Hematopoietic multipotent progenitor cell treated with erythropoietin and hydrocortisone succinate and interleukin-3 and kit ligand, for 8 days (in vitro differentiated cells): Measurements from ENCODE around the gene UNC119B.
"Not testable (repeated sequence)": the region's sequence is repeated elsewhere in the genome, so short reads cannot be mapped to it uniquely, and the experiment has no call there.

Experiments
- DNase-seq: peaks from one replicate; pipeline ENCODE4 v3.0.0-alpha.2; 2015

UNC119B gene

DNA sequence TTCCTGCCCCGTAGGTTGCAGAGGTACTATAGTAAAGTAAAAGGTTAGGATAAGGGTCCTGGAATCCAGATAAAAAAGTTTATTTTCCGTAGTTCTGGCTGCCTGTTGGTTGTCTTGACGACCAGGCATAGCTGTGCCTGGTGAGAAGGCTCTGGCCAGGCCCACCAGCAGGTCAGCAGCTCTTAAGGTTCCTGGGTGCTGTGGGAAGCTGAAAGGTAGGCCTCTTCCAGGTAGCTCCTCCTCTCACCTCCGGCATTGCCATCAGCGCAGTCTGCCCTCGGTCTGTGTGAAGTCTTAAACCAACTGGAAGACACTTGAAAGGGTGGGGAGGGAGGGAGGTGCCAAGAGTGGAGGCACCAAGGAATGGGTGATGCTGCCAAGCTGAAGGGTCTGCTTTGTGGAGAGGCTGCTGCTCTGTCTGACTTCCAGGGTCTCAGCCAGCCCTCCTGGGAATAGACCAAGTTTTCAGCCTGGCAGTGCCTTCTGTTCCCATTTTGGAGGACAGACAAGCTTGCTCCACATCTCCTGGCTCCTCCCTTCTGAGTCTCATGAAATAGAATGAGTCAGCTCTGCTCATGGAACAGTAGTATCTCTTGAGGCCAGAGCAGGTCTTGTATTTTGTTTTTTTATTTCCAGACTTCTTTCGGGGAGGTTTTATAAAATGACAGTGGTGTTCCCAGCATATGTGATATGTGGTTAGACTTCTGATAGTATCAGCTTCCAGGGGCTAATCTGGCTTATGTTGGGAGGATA, 10.2 kb downstream of the UNC119B start:
- DNase-seq = peak; percentile 94

DNA sequence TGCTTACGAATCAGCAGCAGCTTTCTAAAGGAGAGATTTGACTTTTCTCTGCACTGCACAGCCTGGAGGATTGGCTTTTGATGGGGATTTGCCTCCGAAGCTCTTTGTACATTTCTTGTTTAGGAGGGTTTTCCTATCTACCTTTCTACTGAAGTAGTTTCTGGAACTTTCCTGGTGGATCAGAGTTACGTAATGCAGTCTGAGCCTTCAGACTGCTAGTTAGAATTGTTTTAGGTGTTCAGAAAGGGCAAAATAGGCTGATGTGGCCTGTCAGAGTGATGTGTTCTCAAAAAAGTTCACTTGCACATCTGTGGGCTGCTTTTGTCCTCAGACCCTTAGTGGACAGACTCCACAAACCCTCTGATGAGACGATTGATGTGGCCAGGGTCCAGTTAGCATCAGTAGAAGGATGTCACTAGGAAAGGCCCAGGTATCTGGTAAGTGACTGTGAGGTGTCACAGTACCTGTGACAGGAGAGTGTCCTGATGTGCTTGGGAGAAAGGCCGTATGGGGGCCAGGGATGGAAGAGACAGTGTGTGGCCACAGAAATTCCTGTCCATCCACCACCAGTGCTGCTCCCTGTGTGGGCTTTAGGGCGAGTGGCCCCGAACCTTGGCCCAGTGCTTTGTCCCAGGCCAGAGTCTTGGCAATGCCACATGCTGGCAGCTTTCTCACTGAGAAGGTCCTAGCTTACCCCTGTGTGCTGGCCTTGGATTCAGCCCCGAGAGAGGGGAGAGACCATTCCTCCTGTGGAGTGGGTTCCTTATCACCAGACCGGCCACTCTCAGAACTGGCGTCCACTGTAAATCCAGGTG, 10.9 kb downstream of the UNC119B start:
- no peak for DNase-seq

DNA sequence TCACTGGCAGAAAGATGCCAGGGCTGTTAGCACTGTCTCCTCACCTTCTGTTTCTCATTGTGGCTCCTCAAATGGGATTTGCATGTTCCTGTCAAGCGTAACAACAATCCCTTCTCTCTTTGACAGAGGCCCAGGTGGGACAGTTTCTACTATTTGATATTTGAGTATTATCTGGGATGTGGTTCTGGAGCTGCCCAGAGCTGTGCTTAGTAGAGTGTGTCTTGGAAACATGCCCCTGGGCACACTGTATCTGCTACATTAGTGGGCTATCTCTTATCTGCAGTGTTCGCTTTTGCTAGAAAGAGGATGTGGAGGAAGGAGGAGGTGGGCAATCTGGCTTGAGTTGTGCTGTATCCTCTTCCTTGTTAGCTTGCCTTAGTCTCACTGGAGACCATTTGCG, 11.6 kb downstream of the UNC119B start:
- DNase-seq = peak; percentile 42

DNA sequence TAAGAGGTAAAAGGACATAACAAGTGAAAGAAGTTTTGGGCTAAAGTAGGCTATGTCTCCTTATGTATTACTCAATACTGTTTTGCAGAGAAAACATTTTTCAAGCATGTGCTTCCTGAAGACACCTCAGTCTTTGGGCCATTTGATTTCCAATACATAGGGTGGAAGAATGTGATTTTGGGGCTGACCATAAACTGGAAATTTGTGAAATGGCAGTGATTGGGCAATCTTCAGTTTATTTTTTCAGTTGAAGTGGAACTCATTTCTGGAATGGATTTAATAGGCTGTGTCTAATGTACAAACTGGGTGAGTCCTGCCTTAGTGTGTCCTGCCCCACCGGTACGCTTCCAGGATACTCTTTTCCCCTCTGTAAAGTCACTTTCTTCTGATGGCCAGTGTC, 12.5 kb downstream of the UNC119B start:
- no peak for DNase-seq

DNA sequence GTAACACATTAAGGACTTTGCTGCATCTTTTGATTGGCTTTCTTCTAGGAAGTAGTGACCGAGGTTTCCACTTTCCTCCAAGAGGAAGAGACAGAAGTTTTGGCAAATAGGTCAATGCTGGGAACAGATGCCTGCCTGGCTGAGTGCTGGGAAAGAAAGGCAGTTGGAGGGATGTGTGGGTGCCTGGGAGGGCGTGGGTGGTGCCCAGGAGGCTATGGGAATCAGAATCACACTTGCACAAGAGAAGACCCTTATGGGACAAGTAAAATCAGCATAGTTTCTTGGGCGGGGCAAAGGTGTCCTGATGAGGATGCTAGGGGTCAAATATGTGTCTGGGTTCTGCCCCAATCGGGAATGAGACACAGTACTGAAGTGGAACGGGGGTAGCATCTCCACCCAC, 14.5 kb downstream of the UNC119B start:
- DNase-seq = no peak

DNA sequence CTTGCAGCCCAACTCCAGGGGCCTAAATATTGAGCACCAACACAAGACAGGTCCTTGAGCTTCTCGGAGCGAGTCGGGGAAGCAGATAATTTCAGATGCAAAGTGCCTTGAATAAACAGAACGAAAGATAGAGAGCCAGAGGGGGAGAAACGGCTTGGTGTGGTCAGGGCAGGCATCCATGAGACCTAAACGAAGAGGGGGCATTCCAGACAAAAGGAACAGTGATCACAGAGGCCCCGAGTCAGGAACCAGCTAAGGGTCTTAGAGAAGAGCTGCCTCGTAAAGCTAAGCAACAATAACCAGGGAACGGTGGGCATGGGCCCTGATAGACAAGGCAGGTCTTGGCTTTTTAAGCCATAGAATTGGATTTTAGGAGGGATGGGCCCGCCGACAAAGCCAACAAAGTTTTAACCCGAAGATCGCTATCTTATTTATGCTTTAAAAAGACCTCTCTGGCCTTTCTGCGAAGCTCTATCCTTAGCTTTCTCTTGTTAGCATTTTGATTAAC, 14.9 kb downstream of the UNC119B start:
- DNase-seq = no peak

DNA sequence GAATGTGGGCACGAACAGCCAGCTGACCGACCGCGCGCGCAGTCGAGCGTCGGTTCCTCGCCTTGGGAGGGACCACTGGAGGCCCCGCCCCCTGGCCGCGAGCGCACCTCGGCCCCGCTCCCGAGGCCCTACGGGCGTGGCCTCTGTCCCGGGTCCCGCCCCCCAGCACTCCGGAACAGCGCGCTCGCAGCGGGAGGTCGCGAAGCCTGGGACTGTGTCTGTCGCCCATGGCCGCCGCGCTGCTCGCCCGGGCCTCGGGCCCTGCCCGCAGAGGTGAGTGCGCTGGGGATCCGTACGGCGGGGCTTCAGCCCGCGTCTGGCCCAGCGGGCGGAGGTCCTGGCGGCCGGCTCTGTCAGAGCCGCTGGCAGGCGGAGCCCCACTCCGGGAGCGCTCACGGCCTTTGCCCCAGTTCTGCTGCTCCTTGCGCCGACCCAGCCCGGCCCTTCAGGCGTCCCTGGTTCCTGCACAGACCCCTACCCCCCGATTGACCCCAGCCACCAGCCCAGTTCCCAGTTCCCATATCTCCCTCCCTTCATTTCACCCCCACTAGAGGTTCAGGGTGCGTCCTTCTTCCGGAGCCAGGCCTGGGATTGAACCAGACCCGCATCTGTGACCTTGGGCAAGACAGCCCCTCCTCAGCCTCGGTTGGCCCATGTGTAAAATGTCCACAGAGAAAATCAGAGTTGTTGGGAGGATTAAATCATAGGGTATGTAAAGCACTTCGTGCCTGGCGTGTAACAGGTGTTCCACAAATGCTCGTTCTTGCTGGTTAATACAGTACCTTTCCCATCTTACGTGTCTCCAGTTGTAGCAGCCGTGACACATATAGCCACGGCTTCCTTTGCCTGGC, 15.6 kb downstream of the UNC119B start, which contains the start of gene ACADS:
TSS of gene ACADS (plus strand) at position 168 of the 851 bp plus-strand sequence. CDS start at position 228, 60 bp downstream.
- peak; percentile 84 for DNase-seq

DNA sequence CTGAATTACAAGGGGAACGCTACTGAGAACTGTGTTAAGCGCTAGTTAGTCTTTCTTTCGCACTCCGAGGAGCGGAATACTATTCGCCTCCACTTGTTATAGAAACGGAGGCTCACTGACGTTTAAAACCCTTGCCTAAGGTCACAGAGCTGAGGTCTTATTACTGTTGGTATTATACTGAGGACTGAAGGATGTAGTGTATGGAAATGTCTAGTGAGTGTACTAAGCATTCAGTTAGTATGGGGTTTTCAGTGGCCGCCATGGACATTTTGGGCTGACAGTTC, 16.2 kb downstream of the UNC119B start:
- no peak for DNase-seq

DNA sequence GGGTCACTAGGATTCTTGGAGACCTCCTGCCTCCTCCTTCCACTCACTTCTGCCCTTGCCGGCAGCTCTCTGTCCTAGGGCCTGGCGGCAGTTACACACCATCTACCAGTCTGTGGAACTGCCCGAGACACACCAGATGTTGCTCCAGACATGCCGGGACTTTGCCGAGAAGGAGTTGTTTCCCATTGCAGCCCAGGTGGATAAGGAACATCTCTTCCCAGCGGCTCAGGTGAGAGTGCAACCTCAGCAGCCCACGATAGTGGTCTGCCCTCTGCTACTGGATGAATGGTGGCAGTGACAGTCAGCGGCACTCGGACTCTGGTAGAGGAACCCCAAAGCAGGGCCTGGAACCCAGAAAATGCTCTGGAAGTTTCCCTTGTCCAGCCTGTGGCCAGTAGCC, 16.7 kb downstream of the UNC119B start:
- DNase-seq = no peak

DNA sequence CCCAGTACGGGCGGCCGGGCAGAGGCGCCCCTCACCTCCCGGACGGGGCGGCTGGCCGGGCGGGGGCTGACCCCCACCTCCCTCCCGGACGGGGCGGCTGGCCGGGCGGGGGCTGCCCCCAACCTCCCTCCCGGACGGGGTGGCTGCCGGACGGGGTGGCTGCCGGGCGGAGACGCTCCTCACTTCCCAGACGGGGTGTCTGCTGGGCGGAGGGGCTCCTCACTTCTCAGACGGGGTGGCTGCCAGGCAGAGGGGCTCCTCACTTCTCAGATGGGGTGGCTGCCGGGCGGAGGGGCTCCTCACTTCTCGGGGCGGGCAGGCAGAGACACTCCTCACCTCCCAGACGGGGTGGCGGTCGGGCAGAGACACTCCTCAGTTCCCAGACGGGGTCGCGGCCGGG, 21.9 kb downstream of the UNC119B start:
- DNase-seq = not testable (repeated sequence)

DNA sequence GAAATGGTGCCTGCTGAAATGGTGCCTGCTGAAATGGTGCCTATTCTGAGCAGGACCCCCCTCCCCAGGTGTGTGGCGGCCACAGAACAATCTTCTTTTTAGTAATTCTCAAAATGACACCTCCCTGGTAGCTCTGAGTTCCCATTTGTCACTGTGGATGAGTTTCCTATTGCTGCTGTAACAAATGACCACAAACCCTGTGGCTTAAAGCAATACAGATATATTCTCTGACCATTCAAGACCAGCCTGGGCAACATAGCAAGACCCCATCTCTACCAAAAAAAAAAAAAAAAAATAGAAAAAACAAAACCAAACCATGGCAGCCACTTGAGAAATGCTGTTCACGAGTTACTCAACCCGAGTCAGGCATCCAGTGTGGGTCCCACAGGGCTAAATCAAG, 23.3 kb downstream of the UNC119B start:
- DNase-seq = no peak

DNA sequence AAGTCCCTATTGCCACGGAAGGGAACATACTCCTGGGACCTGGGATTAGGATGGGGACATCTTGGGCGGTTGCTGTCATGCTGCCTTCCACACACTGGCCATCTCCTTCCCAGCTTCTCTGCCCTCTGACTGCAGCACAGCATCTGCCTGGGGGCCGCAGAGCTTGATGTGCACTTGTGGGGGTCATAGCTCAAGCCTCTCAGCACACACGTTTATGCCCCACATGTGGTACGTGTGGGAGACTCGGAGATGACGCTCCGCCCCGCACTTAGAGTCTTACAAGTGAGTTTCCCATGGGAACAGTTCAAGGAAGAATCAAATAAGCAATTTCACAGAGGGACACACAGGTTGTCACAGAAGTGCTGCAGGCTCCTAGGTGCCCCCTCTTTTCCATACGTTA, 24.0 kb downstream of the UNC119B start:
- DNase-seq = no peak

DNA sequence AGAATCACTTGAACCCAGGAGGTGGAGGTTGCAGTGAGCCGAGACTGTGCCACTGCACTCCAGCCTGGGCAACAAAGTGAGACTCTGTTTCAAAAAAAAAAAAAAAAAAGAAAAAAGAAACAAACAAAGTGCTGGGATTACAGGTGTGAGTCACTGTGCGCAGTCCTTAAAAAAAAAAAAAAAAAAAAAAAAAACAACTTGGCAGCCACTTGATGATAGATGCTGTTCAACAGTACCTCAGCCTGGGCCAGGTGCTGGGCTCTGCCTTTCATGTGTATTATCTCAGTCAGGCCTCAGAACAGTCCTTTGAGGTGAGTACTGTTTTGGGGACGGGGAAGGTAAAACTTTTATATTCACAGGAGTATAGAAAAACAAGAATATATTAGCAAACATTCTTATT, 24.9 kb downstream of the UNC119B start:
- DNase-seq = no peak

DNA sequence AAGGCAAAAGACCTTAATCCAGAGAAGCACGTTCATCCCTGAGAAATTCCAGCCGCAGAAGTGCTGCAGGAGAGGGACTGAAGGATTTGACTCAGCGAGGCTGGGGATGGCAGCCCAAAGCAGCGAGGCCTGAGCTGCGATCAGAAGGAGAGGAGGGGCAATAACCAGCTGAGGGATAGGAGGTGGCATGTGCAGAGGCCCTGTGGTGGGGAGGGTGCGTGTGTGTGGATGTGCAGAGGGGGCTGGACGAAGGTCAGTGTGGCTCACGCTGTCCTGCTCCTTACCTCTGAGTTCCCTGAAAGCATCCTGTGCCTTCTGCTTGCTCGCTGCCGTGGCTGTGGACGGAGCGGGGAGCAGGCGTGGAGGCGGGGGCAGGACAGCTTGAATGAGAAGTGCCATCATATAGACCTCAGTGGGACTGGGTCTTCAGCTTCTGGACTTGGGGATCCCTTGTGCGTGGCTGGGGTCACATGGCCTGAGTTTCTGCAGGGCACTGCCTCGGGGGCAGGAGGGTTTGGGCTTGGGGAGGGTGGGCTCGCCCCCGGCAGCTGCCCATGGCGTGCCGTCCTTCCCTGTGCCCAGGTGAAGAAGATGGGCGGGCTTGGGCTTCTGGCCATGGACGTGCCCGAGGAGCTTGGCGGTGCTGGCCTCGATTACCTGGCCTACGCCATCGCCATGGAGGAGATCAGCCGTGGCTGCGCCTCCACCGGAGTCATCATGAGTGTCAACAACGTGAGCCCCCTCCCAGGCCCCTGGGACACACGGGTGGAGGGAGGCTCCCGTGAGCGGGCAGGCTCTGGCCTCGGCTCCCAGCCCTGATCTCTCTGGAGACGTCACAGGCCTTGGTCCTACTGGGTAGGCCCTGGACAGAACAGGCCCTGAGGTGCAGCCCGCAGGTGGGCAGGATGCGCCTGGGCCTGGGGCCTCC, 26.4 kb downstream of the UNC119B start:
- no peak for DNase-seq

DNA sequence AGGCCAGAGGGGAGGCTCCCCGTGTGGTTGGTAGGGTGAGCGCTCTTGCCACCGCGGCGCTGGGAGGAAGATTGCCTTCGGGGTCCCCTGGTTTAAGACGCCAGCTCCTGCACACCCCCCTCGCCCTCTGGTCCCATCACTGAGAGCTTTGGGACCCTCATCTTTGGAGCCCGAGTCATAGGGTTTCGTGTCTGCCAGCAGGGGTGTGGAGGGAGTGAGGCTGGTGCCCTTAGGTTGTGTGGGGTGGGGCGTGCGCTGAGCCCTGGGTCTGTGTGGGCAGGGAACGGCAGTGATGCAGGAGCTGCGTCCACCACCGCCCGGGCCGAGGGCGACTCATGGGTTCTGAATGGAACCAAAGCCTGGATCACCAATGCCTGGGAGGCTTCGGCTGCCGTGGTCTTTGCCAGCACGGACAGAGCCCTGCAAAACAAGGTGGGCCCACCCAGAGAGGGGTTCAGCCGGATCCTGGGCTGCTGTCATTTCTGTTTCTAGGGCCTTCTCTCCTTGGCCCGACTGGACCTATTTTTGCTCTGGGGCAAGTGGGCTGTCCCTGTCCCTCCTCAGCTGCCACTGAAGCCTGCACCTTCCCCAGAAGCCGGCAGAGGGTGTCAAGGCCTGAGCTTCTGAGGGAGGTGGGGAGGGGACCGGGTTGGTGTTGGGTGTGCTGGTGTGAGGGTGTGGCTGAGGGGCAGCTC, 27.4 kb downstream of the UNC119B start:
- no peak for DNase-seq

DNA sequence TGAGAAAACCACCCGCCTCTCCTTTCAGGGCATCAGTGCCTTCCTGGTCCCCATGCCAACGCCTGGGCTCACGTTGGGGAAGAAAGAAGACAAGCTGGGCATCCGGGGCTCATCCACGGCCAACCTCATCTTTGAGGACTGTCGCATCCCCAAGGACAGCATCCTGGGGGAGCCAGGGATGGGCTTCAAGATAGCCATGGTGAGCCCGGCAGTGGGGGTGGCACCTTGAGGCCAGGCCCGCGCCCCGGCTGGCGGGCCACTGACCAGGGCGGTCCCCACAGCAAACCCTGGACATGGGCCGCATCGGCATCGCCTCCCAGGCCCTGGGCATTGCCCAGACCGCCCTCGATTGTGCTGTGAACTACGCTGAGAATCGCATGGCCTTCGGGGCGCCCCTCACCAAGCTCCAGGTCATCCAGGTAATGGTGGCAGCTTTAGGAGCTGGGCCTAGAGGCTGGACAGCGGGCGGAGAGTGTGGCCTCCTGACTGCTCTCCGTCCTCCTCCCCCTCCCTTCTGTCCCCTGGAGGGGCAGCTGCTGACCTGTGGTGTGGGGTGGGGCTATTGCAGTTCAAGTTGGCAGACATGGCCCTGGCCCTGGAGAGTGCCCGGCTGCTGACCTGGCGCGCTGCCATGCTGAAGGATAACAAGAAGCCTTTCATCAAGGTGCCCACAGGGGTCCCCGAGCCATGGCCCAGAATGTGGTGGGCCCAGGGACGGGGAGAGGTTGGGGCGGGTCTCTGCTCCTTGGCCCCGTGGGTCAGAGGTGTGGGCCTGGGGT, 28.2 kb downstream of the UNC119B start:
- no peak for DNase-seq

DNA sequence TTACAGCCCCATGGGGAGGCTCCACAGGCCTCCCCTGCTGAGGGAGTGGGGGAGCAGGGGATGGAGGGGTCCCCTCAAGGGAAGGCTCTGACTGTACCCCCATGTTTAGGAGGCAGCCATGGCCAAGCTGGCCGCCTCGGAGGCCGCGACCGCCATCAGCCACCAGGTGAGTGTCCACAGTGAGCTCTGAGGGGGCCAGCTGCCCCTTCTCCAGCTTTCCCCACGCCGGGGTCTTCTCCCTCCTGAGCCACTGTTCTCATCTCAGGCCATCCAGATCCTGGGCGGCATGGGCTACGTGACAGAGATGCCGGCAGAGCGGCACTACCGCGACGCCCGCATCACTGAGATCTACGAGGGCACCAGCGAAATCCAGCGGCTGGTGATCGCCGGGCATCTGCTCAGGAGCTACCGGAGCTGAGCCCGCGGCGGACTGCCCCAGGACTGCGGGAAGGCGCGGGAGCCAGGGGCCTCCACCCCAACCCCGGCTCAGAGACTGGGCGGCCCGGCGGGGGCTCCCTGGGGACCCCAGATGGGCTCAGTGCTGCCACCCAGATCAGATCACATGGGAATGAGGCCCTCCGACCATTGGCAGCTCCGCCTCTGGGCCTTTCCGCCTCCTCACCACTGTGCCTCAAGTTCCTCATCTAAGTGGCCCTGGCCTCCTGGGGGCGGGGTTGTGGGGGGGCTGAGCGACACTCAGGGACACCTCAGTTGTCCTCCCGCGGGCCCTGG, 28.9 kb downstream of the UNC119B start:
- no peak for DNase-seq

DNA sequence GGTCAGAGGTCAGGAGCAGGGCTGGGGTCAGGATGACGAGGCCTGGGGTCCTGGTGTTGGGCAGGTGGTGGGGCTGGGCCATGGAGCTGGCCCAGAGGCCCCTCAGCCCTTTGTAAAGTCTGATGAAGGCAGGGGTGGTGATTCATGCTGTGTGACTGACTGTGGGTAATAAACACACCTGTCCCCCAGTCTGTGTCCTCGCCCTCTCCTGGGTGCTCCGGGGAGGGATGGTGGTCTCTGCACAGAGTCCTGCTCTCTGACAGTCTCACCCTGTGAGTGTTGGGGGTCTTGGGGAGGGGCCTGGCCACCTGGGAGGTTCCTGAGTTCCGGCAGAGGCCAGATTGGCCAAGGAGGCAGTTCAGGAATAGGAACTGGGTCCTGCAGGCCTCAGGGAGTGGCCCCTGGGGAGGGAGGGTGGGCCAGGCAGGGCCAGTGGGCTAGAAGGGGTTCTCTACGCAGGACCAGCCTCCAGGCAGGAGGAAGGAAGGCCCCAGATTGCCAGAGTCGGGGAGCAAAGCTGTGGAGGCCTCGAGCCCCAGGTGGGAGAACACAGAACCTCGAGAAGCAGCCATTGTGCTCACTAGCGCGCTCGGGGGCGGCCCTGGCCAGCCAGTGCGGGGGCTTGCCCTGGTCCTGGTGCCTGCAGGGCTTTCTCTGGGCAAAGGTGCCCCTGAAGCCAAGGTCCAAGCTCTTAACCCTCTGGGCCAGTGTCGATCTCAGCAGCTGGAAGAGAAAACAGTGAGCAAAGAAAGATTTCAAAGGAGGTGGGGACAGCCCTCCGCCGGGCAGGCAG, 29.8 kb downstream of the UNC119B start:
- no peak for DNase-seq

DNA sequence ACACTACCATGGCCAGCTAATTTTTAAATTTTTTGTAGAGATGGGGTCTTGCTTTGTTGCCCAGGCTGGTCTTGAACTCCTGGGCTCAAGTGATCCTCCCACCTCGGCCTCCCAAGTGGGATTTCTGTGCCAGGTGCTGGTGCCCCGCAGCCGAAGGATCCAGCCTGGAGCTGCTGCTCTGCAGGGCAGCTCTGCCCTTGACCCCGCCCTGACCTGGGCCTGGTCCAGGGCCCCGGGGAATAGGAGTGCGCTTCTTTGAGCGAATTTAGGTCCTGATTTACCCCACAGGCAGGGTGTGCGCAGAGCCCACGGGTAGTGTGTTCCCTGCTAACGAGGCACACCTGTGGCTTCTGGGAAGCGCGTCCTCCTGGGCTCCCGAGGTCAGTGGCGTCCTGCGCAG, 30.6 kb downstream of the UNC119B start:
- no peak for DNase-seq
